DND-41 (cell line): ENCODE results near the gene ENPEP.

Source experiments
- ATAC-seq: fragments of 200-7000 bp; cut with Tn5 transposase; 3 replicates; pipeline ENCODE4 v1.9.1; 2021; ENCODE audit warnings: low read depth; ENCODE audit not compliant: insufficient read depth
- DNase-seq: peaks from one replicate; pipeline ENCODE4 v3.0.0-alpha.2; 2020
- H2AFZ ChIP-seq: 2 replicates; pipeline ENCODE4 v1.6.0; 2012; ENCODE audit warnings: low read depth, low read length
- H3K27ac ChIP-seq: 2 replicates; pipeline ENCODE4 v1.5.1; 2012; ENCODE audit warnings: low read length, inconsistent platforms
- H3K27me3 ChIP-seq: fragments of 200-600 bp; sonication (generic); 2 replicates; pipeline ENCODE4 v1.6.0; 2012; ENCODE audit warnings: low read length, mild to moderate bottlenecking, inconsistent platforms; ENCODE audit not compliant: insufficient read depth, poor library complexity
- H3K36me3 ChIP-seq: 2 replicates; pipeline ENCODE4 v1.5.1; 2012; ENCODE audit warnings: low read length, inconsistent platforms; ENCODE audit not compliant: insufficient read depth
- H3K4me1 ChIP-seq: 2 replicates; pipeline ENCODE4 v1.5.1; 2012; ENCODE audit warnings: mild to moderate bottlenecking, low read length; ENCODE audit not compliant: insufficient read depth
- H3K4me2 ChIP-seq: 2 replicates; pipeline ENCODE4 v1.6.0; 2012; ENCODE audit warnings: mild to moderate bottlenecking, moderate library complexity, low read length, inconsistent platforms; ENCODE audit not compliant: insufficient read depth
- H3K4me3 ChIP-seq, 2 experiments: fragments of 200-600 bp in 1 of 2; shearing (Covaris generic) in 1 of 2; 2 replicates each; pipeline ENCODE4 v1.5.1; 2012 to 2016; ENCODE audit warnings: inconsistent platforms in 2 of 2, low read length in 2 of 2, mild to moderate bottlenecking in 2 of 2, low read depth in 1 of 2, moderate library complexity in 1 of 2
- H3K79me2 ChIP-seq: 2 replicates; pipeline ENCODE4 v1.6.0; 2012; ENCODE audit warnings: low read length, inconsistent platforms; ENCODE audit not compliant: insufficient read depth
- H3K9ac ChIP-seq: 2 replicates; pipeline ENCODE4 v1.6.0; 2012; ENCODE audit warnings: low read depth, mild to moderate bottlenecking, inconsistent platforms, low read length, moderate library complexity
- H3K9me3 ChIP-seq: 2 replicates; pipeline ENCODE4 v1.5.1; 2012; ENCODE audit warnings: low read length, moderate library complexity, mild to moderate bottlenecking, inconsistent platforms; ENCODE audit not compliant: insufficient read depth, severe bottlenecking
- H4K20me1 ChIP-seq: 2 replicates; pipeline ENCODE4 v1.6.0; 2012; ENCODE audit warnings: low read length; ENCODE audit not compliant: insufficient read depth
- EZH2 ChIP-seq: IDR thresholded peaks from 3 replicates; pipeline ENCODE4 v1.6.1; 2012; ENCODE audit warnings: borderline replicate concordance, low read depth, mild to moderate bottlenecking, moderate library complexity, low read length, inconsistent platforms; ENCODE audit not compliant: severe bottlenecking
- TF ChIP-seq, protein P1 (sequence below): IDR thresholded peaks from 2 replicates; pipeline ENCODE4 v1.5.1; 2012; ENCODE audit warnings: borderline replicate concordance, low read length, moderate library complexity, mild to moderate bottlenecking; ENCODE audit not compliant: poor library complexity, severe bottlenecking; ENCODE audit errors: extremely low read depth

Gene ENPEP

GRCh38 chr4:110505440-110505839 lies 29.5 kb downstream of the ENPEP start:
- H3K27me3 ChIP-seq, result no peaks in the 10 kb centered on the region
- H3K36me3 ChIP-seq, result no peaks in the 10 kb centered on the region
- H4K20me1 ChIP-seq, result no peaks in the 10 kb centered on the region
- no peak overlapping the region for H3K4me2 ChIP-seq
- H3K4me3 ChIP-seq, result no peak overlapping the region
- TF ChIP-seq EZH2, result no peak
- TF ChIP-seq, protein P1, sequence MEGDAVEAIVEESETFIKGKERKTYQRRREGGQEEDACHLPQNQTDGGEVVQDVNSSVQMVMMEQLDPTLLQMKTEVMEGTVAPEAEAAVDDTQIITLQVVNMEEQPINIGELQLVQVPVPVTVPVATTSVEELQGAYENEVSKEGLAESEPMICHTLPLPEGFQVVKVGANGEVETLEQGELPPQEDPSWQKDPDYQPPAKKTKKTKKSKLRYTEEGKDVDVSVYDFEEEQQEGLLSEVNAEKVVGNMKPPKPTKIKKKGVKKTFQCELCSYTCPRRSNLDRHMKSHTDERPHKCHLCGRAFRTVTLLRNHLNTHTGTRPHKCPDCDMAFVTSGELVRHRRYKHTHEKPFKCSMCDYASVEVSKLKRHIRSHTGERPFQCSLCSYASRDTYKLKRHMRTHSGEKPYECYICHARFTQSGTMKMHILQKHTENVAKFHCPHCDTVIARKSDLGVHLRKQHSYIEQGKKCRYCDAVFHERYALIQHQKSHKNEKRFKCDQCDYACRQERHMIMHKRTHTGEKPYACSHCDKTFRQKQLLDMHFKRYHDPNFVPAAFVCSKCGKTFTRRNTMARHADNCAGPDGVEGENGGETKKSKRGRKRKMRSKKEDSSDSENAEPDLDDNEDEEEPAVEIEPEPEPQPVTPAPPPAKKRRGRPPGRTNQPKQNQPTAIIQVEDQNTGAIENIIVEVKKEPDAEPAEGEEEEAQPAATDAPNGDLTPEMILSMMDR, result no peak
- H2AFZ ChIP-seq, result no peak overlapping the region
- DNase-seq (no peak), ATAC-seq (no peak)
- H3K9ac ChIP-seq, result no peak overlapping the region
- H3K9me3 ChIP-seq, result no peaks in the 10 kb centered on the region
- no peak overlapping the region for H3K27ac ChIP-seq
- peaks cover 27% of the 10 kb centered on the region for H3K4me1 ChIP-seq
- no peaks in the 10 kb centered on the region for H3K79me2 ChIP-seq

DNA sequence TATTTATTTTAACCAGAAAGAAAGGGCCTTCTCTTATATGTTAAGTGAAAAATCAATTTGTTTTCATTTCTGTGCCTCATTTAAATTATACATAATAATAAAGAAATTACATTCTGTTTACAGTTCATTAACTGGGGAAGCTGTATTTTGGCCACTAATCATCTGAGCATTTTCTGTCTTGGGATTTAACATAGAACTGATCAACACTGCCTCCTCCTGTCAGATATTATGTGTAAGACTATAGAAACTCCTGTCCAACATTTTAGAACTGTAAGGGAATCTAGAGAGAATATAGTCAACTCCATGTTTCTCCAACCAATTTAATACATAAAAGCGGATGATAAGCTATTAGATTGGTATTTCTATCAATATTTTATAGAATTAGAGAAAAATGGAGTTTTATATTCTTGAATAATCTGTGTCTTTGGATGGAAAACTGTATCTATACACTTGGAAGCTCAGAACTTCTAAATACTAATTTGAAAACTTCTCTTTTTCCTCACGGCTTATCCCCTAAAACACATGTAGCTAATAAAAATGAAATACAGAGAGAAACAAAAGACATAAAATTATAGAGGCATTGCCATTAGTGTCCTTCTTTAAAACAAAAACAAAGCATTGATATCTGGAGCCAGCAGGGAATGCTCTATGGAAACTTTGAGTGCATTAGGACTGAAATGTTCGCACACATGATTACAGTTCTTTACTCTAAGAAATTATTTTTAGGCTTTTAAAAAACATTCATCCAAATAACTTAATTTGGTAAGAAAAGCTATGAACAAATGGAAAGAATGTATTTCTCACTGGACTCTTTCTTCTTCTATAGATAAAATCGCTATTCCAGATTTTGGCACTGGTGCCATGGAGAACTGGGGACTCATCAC lies 33.1 kb downstream of the ENPEP start:
- no peaks in the 10 kb centered on the region for H3K9me3 ChIP-seq
- H3K27ac ChIP-seq, result no peak overlapping the region
- ATAC-seq (peak; percentile 60; the same call in 2 of the 3 replicates), DNase-seq (no peak)
- no peak overlapping the region for H2AFZ ChIP-seq
- no peaks in the 10 kb centered on the region for H4K20me1 ChIP-seq
- no peak overlapping the region for H3K4me3 ChIP-seq
- no peaks in the 10 kb centered on the region for H3K36me3 ChIP-seq
- H3K79me2 ChIP-seq, result no peaks in the 10 kb centered on the region
- H3K27me3 ChIP-seq, result no peaks in the 10 kb centered on the region
- H3K4me1 ChIP-seq, result peaks cover 15% of the 10 kb centered on the region
- no peak overlapping the region for H3K4me2 ChIP-seq
- TF ChIP-seq EZH2, result no peak
- TF ChIP-seq, protein P1, result peak; percentile 59
- H3K9ac ChIP-seq, result no peak overlapping the region

- Histone ChIP-seq H3K4me2 (no peak overlapping the region), H3K27me3 (no peaks in the 10 kb centered on the region), H2AFZ (no peak overlapping the region), H3K79me2 (no peaks in the 10 kb centered on the region), H3K27ac (no peak overlapping the region), H4K20me1 (no peaks in the 10 kb centered on the region), H3K4me1 (peaks cover 9% of the 10 kb centered on the region), H3K36me3 (no peaks in the 10 kb centered on the region), H3K9me3 (no peaks in the 10 kb centered on the region), H3K4me3 (no peak overlapping the region), H3K9ac (no peak overlapping the region)
- DNase-seq, result no peak
- ATAC-seq, result no peak
- TF ChIP-seq, protein P1, result no peak
- no peak for TF ChIP-seq EZH2
Observed at GRCh38 chr4:110510277-110510676, 34.3 kb downstream of the ENPEP start.
